ENCODE data around the gene AMOT. TPM values are rescaled to one million over a fixed set of nuclear protein-coding genes. Genes with fewer than 3 reads are reported as not detected.
"Not testable (repeated sequence)": the region's sequence is repeated elsewhere in the genome, so short reads cannot be mapped to it uniquely, and the experiment has no call there.

Gene AMOT
- 9.9 TPM for total RNA-seq
- long read RNA-seq, partial matches to known transcripts, result 0 of 1 reads
- long read RNA-seq, other reads (novel, unspliced or antisense), result 1 of 1 reads

GRCh38 chrX:112840382-112841113 is at the start of gene AMOT:
Gene AMOT (minus strand): TSS chrX:112840831. CDS start chrX:112823126, 17,705 bp downstream.
- ATAC-seq (peak; percentile 96), DNase-seq (ENCODE audit: missing footprints) (peak; percentile 83)
- intact Hi-C loops (cut with DNase I), result no loop called here

- intact Hi-C loops (cut with DNase I), result no loop called here
- no peak for DNase-seq (ENCODE audit: missing footprints)
- no peak for ATAC-seq
Measured at GRCh38 chrX:112889400-112889799, 48.8 kb upstream of the AMOT start.

GRCh38 chrX:112888916-112889315 is 48.3 kb upstream of the AMOT start:
- peak; percentile 69 for ATAC-seq
- DNase-seq (ENCODE audit: missing footprints), result no peak
- intact Hi-C loops (cut with DNase I), result no loop called here

- no peak for ATAC-seq
- intact Hi-C loops (cut with DNase I), result no loop called here
- no peak for DNase-seq (ENCODE audit: missing footprints)
Measured at GRCh38 chrX:112877771-112878173, 37.1 kb upstream of the AMOT start.

GRCh38 chrX:112874614-112875013 is 34.0 kb upstream of the AMOT start:
- no peak for ATAC-seq

GRCh38 chrX:112874175-112874574 is 33.5 kb upstream of the AMOT start:
- DNase-seq (ENCODE audit: missing footprints), result no peak
- ATAC-seq, result no peak
- intact Hi-C loops (cut with DNase I), result no loop called here

More at GRCh38 chrX:112874614-112875013, 34.0 kb upstream of the AMOT start:
- no peak for DNase-seq (ENCODE audit: missing footprints)
- intact Hi-C loops (cut with DNase I), result no loop called here

- ATAC-seq (no peak), DNase-seq (ENCODE audit: missing footprints) (no peak)
- intact Hi-C loops (cut with DNase I), result no loop called here
Measured at GRCh38 chrX:112868586-112868985, 28.0 kb upstream of the AMOT start.

- intact Hi-C loops (cut with DNase I), result no loop called here
- DNase-seq (ENCODE audit: missing footprints) (no peak), ATAC-seq (no peak)
Measured at GRCh38 chrX:112867570-112867969, 26.9 kb upstream of the AMOT start.

GRCh38 chrX:112866175-112866574 is 25.5 kb upstream of the AMOT start:
- intact Hi-C loops (cut with DNase I), result no loop called here
- DNase-seq (ENCODE audit: missing footprints), result no peak
- no peak for ATAC-seq

GRCh38 chrX:112865464-112866025 is 24.9 kb upstream of the AMOT start:
- DNase-seq (ENCODE audit: missing footprints) (no peak), ATAC-seq (no peak)
- intact Hi-C loops (cut with DNase I), result no loop called here

GRCh38 chrX:112863850-112864249 is 23.2 kb upstream of the AMOT start:
- intact Hi-C loops (cut with DNase I), result no loop called here
- ATAC-seq (no peak), DNase-seq (ENCODE audit: missing footprints) (no peak)

- DNase-seq (ENCODE audit: missing footprints), result no peak
- ATAC-seq, result no peak
- intact Hi-C loops (cut with DNase I), result no loop called here
Measured at GRCh38 chrX:112857478-112857878, 16.8 kb upstream of the AMOT start.

- DNase-seq (ENCODE audit: missing footprints); intact Hi-C loops (cut with DNase I); ATAC-seq: not testable (repeated sequence)
Measured at GRCh38 chrX:112854901-112855300, 14.3 kb upstream of the AMOT start.

GRCh38 chrX:112852851-112853250 is 12.2 kb upstream of the AMOT start:
- intact Hi-C loops (cut with DNase I), result no loop called here
- no peak for ATAC-seq
- no peak for DNase-seq (ENCODE audit: missing footprints)

GRCh38 chrX:112851806-112852205 is 11.2 kb upstream of the AMOT start:
- intact Hi-C loops (cut with DNase I), result no loop called here
- ATAC-seq (peak; percentile 76), DNase-seq (ENCODE audit: missing footprints) (no peak)

GRCh38 chrX:112851161-112851779 is 10.6 kb upstream of the AMOT start:
- DNase-seq (ENCODE audit: missing footprints), result no peak
- intact Hi-C loops (cut with DNase I), result no loop called here

GRCh38 chrX:112849016-112849415 is 8.4 kb upstream of the AMOT start:
- DNase-seq (ENCODE audit: missing footprints), result no peak
- peak; percentile 62 for ATAC-seq
- intact Hi-C loops (cut with DNase I), result no loop called here

More at GRCh38 chrX:112851161-112851779, 10.6 kb upstream of the AMOT start:
- no peak for ATAC-seq

- ATAC-seq, result no peak
- intact Hi-C loops (cut with DNase I), result no loop called here
- no peak for DNase-seq (ENCODE audit: missing footprints)
Measured at GRCh38 chrX:112846782-112847181, 6.2 kb upstream of the AMOT start.

GRCh38 chrX:112846187-112846586 is 5.6 kb upstream of the AMOT start:
- no peak for DNase-seq (ENCODE audit: missing footprints)
- no peak for ATAC-seq
- intact Hi-C loops (cut with DNase I), result no loop called here

GRCh38 chrX:112844250-112844649 is 3.6 kb upstream of the AMOT start:
- intact Hi-C loops (cut with DNase I), result no loop called here
- no peak for DNase-seq (ENCODE audit: missing footprints)

More at GRCh38 chrX:112844250-112844649, 3.6 kb upstream of the AMOT start:
- ATAC-seq, result no peak

All from Right ventricle myocardium inferior (tissue), 1 donor.